Uterus (tissue), 4 donors: ENCODE data around the gene HCN3. TPM values are rescaled to one million over a fixed set of nuclear protein-coding genes. Genes with fewer than 3 reads are reported as not detected.

Experiments
- DNase-seq, 2 donors: peaks; one replicate each; pipeline ENCODE4 v3.0.0-alpha.2; 2019 to 2020
- H3K27ac ChIP-seq, 2 donors: fragments of 200-600 bp; sonication (generic); 1 replicate in 1 of 2; 2 replicates in 1 of 2; pipeline ENCODE4 v1.5.1; 2016 to 2018
- H3K27me3 ChIP-seq, 2 donors: fragments of 200-600 bp; sonication (generic); one replicate each; pipeline ENCODE4 v1.5.1; 2018 to 2019; ENCODE audit warnings: control low read depth in 1 of 2
- H3K36me3 ChIP-seq, 2 donors: fragments of 200-600 bp; sonication (generic); one replicate each; pipeline ENCODE4 v1.5.1; 2019; ENCODE audit warnings: control low read depth in 1 of 2
- H3K4me1 ChIP-seq, 2 donors: fragments of 200-600 bp; sonication (generic); one replicate each; pipeline ENCODE4 v1.5.1; 2018 to 2019; ENCODE audit warnings: control low read depth in 1 of 2
- H3K4me3 ChIP-seq, 2 donors: fragments of 200-600 bp; sonication (generic); 1 replicate in 1 of 2; 2 replicates in 1 of 2; pipeline ENCODE4 v1.5.1; 2018 to 2019; ENCODE audit warnings: mild to moderate bottlenecking in 1 of 2
- H3K9me3 ChIP-seq, 2 donors: fragments of 200-600 bp; sonication (generic); one replicate each; pipeline ENCODE4 v1.5.1; 2019; ENCODE audit warnings: control low read depth in 1 of 2
- POLR2A ChIP-seq, 2 donors: fragments of 450-650 bp; IDR thresholded peaks; one replicate each; pipeline ENCODE4 v1.6.1; 2016; ENCODE audit warnings: antibody characterized with exemption in 2 of 2, mild to moderate bottlenecking in 1 of 2, moderate library complexity in 1 of 2
- intact Hi-C: fragments of 100-400 bp; cut with DNase I; formaldehyde crosslinking; loops from one replicate; pipeline ENCODE4 v1.15.1; 2023; ENCODE audit warnings: low total_unique reads
- total RNA-seq, 4 donors: library from RNA; depleted of rRNA in 3 of 4; stranded (reverse); fragments of >200 nt in 3 of 4; gene quantifications; one replicate each; pipeline versions ENCODE4 v1.1.0 to v1.2.4, GENCODE V29; 2014 to 2023
- TF ChIP-seq, protein P1 (sequence below), 4 experiments: fragments of 200-600 bp in 2 of 4; fragments of 450-650 bp in 2 of 4; sonication (generic) in 2 of 4; IDR thresholded peaks; one replicate each; pipeline ENCODE4 v1.5.1; 2016 to 2019; ENCODE audit warnings: antibody characterized with exemption in 4 of 4, mild to moderate bottlenecking in 2 of 4, moderate library complexity in 1 of 4
- donor health status: DM: yes; HTN: yes; CAD: no.

Gene HCN3
- total RNA-seq, 4 donors from 2014 or later = 4.2 to 5.5 TPM; not detected in 2

GRCh38 chr1:155256058-155256852 lies 21.0 kb upstream of the HCN3 start:
- TF ChIP-seq, protein P1, sequence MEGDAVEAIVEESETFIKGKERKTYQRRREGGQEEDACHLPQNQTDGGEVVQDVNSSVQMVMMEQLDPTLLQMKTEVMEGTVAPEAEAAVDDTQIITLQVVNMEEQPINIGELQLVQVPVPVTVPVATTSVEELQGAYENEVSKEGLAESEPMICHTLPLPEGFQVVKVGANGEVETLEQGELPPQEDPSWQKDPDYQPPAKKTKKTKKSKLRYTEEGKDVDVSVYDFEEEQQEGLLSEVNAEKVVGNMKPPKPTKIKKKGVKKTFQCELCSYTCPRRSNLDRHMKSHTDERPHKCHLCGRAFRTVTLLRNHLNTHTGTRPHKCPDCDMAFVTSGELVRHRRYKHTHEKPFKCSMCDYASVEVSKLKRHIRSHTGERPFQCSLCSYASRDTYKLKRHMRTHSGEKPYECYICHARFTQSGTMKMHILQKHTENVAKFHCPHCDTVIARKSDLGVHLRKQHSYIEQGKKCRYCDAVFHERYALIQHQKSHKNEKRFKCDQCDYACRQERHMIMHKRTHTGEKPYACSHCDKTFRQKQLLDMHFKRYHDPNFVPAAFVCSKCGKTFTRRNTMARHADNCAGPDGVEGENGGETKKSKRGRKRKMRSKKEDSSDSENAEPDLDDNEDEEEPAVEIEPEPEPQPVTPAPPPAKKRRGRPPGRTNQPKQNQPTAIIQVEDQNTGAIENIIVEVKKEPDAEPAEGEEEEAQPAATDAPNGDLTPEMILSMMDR (IDR thresholded peaks at IDR 0.05) = no peak
- H3K4me1 ChIP-seq = peaks cover 7 to 19% of the 10 kb centered on the region in 2 donors
- DNase-seq = no peak
- no peaks in the 10 kb centered on the region for H3K27me3 ChIP-seq
- H3K4me3 ChIP-seq = peak overlapping the region; percentile 64 to 92
- H3K27ac ChIP-seq = peak overlapping the region; percentile 95 to 98
- no peaks in the 10 kb centered on the region for H3K9me3 ChIP-seq
- intact Hi-C loops = no loop called here
- H3K36me3 ChIP-seq = no peaks in the 10 kb centered on the region

GRCh38 chr1:155260276-155260675 lies 17.0 kb upstream of the HCN3 start:
- TF ChIP-seq, protein P1 (IDR thresholded peaks at IDR 0.05) = no peak
- TF ChIP-seq POLR2A (IDR thresholded peaks at IDR 0.05) = no peak
- intact Hi-C loops = no loop called here
- H3K9me3 ChIP-seq = no peaks in the 10 kb centered on the region
- H3K27me3 ChIP-seq = no peaks in the 10 kb centered on the region
- no peak overlapping the region for H3K4me3 ChIP-seq
- H3K4me1 ChIP-seq = peaks cover 7 to 17% of the 10 kb centered on the region in 2 donors
- no peak for DNase-seq
- H3K36me3 ChIP-seq = no peaks in the 10 kb centered on the region
- no peak overlapping the region for H3K27ac ChIP-seq

- H3K4me3 ChIP-seq = peak overlapping the region; percentile 74 to 85
- H3K27ac ChIP-seq = peak overlapping the region; percentile 78 to 82
- H3K9me3 ChIP-seq = no peaks in the 10 kb centered on the region
- H3K4me1 ChIP-seq = peaks cover 7 to 10% of the 10 kb centered on the region in 2 donors
- H3K27me3 ChIP-seq = no peaks in the 10 kb centered on the region
- DNase-seq = no peak
- TF ChIP-seq, protein P1 (IDR thresholded peaks at IDR 0.05) = no peak
- no peaks in the 10 kb centered on the region for H3K36me3 ChIP-seq
- intact Hi-C loops = no loop called here
These were observed 15.8 kb upstream of the HCN3 start for GRCh38 chr1:155261493-155261851.

- peaks cover 7 to 10% of the 10 kb centered on the region in 2 donors for H3K4me1 ChIP-seq
- H3K27ac ChIP-seq = peak within 1 kb of the TSS; percentile 78 to 82
- peak; percentile 63 to 65 for TF ChIP-seq POLR2A (IDR thresholded peaks at IDR 0.05)
- TF ChIP-seq, protein P1 (IDR thresholded peaks at IDR 0.05) = peak in 1 of 4 experiments; percentile 21
- DNase-seq = peak; percentile 93 to 97
- intact Hi-C loops = no loop called here
- H3K4me3 ChIP-seq = peak within 1 kb of the TSS; percentile 74 to 85
- H3K36me3 ChIP-seq = no peaks in the 10 kb centered on the region
- no peaks in the 10 kb centered on the region for H3K27me3 ChIP-seq
- H3K9me3 ChIP-seq = no peaks in the 10 kb centered on the region
These were observed 15.2 kb upstream of the HCN3 start, which contains the start of gene SCAMP3 for GRCh38 chr1:155261852-155262673. Gene SCAMP3 (minus strand): TSS chr1:155262360. CDS start chr1:155262151, 209 bp downstream.

DNA sequence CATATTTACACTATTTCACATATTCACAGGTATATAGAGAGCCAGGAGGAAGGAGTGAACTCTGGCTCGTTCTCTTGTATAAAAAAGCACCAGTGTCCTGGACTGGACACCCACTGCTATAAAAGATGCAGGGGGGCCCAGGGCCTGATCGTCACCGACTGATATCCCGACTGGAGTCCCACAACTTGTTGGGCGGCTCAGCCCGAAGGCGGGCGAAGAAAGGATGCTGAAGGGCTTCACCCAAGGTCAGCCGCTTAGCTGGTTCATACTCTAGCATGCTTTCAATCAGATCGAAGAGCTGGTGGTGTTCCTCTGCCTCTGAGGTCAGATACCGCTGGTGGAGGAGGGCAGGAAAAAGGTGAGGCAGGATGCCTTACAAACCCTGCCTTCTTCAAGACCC lies 14.2 kb upstream of the HCN3 start:
- Histone ChIP-seq H3K27me3 (no peaks in the 10 kb centered on the region), H3K4me3 (no peak overlapping the region), H3K27ac (peak overlapping the region in 1 of 2 donors; percentile 78), H3K9me3 (no peaks in the 10 kb centered on the region), H3K36me3 (no peaks in the 10 kb centered on the region), H3K4me1 (peaks cover 7 to 10% of the 10 kb centered on the region in 2 donors)
- TF ChIP-seq POLR2A (IDR thresholded peaks at IDR 0.05) = no peak
- TF ChIP-seq, protein P1 (IDR thresholded peaks at IDR 0.05) = no peak
- intact Hi-C loops = no loop called here
- no peak for DNase-seq
